GM19397 (cell line): ENCODE results near the gene NDUFA6.
"Not testable (repeated sequence)": the region's sequence is repeated elsewhere in the genome, so short reads cannot be mapped to it uniquely, and the experiment has no call there.

Experiments
- ATAC-seq: cut with Tn5 transposase; IDR thresholded peaks from one replicate; pipeline ENCODE4 v1.9.1; 2021; ENCODE audit warnings: mild to moderate bottlenecking, moderate library complexity; ENCODE audit not compliant: unreplicated experiment

NDUFA6 gene

DNA sequence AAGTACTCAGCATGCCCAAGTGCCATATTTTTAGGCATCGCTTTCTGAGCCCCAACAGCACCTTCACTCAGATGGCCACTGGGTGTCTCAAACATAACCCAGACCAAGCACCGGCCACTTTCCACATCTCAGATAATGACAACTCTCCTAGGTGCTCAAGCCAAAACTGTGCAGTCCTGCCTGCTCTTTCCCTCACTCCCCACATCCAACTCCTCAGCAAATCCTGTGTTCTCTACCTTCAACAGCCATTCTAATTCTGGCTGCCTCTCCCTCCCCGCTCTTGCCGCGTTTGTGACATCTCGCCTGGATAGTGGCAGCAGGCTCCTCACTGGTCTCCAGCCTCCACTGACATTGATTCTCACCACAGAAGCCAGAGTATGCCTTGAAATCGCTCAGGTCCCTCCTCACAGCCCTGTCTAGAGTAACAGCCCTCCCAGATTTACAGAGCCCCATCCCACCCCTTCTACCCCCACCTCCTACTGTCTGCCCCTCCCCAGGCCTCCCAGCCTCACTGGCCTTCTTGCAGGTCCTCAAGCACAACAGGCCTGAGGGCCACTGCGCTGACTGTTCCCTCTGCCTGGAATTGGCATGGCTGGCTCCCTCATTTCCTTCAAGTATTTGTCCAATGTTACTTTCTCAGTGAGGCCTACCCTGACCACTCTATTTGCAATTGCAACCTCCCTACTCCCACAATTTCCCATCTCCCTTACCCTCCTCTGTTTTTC lies 17.8 kb downstream of the NDUFA6 start:
- ATAC-seq = no peak

DNA sequence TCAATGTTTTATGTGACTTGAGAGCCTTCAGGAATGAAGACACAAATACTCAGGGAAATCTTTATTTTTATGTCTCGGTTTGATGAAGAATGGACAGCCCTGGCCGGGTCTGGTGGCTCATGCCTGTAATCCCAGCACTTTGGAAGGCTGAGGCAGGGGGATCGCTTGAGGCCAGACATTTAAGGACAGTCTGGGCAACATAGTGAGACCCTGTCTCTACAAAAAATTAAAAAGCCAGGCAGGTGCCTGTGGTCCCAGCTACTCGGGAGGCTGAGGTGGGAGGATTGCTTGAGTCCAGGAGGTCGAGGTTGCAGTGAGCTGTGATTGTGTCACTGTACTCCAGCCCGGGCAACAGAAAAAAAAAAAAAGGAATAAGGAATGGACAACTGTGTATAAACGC lies 19.1 kb downstream of the NDUFA6 start:
- ATAC-seq = not testable (repeated sequence)

DNA sequence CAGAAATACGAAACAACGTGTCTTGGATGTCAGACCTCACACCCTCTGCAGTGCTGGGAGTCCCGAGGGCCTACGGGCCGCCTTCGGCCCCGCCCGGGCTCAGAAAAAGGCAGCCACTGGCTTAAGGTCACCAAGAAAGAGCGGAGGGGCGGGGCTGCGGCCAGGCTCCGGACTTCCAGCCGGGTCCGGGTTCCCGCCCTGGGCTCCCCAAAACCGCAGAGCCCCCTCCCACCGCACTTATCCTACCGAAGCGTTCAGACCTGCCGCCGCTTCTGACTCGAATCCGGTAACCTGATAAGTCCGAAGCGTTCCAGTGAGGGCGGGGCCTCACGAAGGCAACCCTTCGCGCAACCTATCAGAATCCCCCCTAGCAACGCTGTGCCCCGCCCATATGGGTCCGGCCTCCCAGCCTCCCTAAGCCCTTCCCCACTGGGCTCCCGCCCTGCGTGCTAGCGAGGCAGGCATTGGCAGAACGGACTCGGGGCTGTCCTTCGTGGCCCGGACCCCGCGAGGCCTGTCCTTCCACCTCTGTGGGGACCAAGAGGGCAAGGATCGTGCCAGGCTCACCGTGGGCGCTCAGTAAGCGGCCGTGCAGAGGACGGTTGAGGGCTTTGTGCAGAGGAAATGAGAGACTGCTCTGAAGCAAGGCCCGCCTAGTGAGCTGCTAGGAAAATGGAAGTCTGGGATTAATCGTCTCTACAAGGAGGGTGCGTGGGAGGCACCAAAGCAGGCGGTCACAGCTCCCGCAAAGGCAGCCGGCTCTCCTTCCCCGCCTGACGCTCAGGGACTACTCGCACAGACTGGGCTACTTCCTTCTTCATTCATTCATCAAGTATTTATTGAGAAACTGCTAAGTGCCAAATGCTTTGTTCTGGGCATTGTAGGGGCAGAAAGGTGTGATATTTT lies 19.8 kb downstream of the NDUFA6 start, which contains the start of gene NAGA:
NAGA (minus strand) TSS at position 296 of the 906 bp plus-strand sequence. CDS start 515 bp downstream, outside the sequence.
- ATAC-seq = peak; percentile 87

DNA sequence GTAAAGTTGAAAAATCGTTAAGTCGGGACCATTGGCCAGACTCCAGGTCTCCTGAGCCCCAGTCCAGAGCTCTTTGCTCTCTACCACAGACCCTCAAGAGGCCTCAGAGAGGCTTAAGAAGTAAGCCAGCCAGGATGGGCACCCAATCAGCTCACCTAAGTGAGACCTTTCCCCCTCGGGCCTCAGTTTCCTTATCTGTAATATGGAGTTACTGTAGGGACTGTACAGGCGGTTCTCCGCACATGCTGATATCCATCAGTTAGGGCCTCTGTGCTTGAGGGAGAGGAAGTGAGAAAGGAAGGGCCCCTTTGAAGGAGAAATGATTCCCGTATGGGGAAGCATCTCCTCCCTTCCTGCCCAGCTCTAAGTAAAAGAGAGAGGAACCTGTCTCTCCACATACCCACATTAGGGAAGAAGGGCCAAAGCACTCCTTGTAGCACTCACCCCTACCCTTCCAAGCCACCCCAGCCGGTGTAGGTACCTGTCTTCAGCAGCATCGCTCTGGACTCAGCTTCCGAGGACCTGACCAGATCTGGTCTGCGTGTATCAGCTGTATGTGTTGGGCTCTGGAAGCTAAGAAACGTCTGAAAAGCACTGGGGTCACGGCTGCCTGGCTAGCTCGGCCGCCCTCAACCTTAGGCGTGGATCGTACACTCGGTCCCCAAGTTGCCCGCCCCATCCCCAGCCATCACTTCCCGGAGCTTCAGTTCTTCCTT lies 20.6 kb downstream of the NDUFA6 start:
- ATAC-seq = no peak

DNA sequence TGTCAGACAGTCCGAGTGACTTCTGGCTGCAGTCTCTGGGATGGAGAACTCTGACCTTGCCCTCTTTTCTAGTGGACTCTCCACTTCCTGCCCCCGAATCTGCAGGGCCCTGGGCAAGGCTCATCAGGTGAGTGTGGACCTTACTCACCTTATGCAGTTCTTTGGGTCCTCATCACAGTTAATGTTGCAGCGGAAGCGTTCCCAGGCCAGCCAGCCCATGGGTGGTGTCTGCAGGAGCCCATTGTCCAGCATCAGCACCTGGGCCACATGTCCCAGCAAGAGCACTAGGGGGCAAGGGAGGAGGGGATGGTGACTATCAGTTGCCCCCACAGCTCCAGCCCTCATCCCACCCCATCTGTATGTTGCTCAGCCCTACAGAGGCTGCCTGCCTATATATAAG lies 22.3 kb downstream of the NDUFA6 start:
- ATAC-seq = no peak

DNA sequence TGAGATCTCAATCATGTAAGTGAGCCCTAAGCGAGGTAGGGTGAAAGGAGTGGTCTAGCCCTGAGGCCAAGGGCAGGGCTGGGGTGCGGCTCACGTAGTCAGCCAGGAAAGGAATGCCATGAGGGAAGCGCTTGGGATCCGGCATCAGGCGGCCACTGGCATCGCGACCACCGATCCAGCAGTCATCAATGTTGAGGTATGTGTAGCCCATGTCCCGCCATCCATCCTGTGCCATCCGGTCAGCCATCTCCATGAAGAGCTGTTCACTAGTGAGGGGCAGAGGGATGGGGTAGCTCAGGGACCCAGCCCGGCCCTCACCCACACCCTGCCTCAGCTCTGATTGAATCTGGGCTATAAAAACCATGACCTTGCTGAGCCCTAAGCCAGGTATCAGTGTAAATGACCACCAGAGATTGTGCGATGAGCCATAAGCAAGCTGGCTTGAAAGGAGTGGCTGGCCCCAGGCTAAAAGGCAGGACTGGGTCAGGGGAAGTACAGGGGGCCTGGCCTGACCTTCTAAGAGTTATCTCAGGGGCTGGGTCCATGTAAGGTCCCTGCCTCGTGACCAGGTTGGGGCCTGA lies 22.8 kb downstream of the NDUFA6 start:
- no peak for ATAC-seq

DNA sequence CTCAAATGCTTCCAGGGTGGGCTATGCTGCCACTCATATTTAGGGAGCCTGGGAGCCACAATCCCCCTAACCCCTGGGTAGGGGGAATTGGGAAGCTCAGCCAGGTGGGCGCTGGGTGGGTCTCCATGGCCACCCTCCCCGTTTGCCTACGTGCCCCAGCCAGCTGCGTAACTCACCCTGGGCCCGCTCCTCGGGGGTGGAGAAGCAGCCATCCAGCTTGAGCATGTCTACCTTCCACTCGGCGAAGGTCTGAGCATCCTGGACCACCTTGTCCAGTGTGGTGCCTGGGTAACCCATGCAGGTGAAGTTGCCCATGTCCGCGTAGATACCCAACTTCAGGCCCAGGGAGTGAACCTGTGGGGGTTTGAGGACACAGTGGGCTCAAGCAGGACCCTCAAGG lies 23.6 kb downstream of the NDUFA6 start:
- ATAC-seq = no peak

DNA sequence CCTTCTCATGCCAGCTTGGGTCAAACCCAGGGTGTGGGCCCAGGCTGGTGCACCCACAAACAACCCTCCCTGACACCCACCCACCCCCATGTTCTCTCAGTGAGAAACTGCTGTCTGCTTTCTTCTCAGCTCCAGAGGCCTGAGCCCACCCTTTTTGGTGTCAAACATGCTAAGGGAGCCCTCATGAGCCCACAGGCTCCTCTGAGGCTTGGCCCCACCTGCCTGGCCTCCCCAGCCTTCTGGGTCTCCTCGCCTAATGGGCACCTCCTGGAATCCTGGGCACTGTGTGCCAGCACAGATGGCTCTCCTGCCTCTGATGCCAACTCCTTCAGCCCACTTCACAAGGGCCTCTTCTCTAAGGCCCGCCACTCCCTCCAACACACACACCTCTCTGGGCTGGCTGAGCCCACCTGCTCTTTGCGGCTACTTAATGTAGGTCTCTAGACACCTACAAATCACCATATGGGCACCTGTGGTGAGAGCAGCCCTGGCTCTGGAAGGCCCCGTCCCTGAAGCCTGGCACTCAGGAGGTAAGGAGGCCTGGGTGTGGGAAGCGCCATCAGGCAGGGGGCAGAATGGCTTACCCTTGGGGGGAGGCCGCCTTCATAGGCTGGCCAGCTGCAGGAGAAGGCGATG lies 24.3 kb downstream of the NDUFA6 start:
- ATAC-seq = no peak

DNA sequence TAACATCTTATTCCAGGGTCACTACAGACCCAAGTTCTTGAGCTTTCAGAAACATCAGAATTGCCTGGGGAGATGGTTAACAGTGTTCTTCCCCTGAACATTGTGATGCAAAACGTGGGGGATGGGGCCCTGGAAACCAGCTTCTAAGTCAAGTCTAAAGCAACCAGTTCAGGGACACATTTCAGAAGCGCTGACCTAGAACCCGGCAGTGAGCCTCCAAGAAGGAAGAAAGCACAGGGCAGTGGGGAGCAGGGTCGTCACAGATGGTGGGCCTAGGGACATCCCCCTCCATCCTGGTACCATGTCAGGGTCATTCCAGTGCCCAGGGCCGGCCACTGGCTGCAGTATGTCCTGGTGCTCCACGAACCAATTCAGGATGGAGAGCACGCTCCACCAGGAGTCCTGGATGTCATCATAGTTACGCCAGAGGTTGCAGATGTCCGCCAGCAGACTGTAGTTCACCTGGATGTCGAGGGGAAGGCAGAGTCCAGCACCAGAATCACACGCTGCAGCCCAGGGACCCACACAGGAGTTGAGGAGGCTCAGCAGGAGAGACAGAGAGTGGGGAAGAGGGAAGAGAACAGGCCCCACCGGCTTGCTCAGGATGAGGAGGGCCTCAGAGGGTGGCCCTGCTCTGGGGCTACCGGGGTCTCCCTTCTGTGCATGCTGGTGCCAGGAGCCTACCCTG lies 25.0 kb downstream of the NDUFA6 start:
- ATAC-seq = no peak

DNA sequence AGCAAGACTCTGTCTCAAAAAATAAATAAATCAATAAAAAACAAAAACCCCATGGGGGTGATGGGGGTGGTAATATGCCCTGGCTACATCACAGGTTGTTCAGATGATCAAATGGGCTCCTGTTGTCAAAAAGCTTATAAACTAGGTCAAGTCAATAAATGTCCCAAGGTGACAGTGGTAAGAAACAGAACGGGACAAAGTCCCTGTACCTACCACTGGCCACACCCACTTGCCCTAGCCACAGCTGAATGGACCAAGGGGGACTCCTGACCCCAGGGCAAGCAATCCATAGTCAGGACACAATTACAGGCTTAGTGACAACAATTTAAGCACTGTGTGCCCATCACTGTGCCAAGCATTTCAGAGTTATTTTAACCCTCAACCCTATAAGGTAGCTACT lies 25.9 kb downstream of the NDUFA6 start:
- no peak for ATAC-seq

DNA sequence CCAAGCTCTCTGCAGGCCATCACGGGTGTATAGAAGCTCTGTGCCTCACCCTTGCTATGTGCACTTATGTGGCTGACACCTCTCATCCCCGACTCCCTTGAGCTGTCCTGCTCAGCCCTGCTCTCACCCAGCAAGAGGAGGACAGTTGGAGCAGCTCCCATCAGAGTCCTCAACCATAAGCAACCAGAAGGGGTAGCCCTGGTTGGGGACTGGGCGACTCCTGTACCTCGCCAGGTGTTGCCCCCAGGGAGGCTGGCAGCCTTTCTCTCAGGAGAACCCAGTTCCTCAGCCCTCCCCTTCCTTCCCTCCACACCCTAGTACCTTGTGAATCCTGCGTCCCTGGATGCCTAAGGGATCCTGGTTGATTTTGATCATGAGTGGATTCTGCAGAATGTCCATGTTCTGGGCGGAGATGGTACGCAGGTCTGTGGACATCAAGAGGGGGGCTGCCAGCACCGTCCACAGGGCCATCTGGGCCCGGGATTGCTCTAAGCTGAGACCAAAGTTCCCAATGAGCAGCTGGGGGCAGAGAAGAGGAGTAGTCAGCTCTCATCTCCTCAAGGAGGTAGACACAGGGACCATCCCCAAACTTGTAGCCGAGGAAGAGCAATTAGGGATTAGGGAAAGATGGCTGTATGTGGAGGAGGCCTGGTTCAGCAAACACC lies 27.9 kb downstream of the NDUFA6 start:
- no peak for ATAC-seq

DNA sequence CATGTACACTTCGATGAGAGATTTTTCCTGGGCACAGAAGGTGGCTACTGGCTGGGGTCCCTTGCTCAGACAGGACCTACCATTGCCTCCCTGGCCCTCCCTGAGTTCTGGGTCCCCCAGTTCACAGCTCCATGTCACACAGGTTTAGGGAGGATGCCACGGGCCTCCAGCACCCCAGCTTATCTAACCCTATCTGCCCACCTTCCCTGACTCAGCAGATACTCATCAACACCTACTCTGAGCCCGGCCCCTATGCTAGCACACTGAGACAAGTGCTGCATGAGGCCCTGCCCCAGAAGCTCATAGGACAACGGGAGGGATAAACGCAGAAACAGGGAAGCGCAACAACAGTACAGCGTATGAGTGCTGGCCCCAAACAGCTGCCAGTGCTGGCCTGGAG lies 29.5 kb downstream of the NDUFA6 start:
- ATAC-seq = no peak

DNA sequence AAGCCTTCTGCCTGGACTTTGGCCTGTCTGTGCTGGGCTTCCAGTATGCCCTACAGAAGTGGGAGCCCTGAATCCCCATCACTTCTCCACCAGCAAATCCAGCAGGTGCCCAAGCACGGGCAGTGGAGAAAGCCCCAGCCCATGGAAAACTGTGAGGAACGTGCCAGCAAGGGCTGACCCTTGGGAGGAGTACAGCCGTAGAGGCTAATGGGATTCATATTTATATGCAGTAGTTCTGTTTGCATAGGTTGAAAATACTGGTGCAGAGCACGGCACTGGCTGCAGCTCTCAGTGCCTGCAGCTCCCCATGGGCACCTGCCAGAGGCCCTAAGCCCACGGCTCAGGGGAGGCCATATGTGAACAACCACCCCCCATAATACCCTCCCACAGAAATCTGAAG lies 30.1 kb downstream of the NDUFA6 start:
- ATAC-seq = no peak

DNA sequence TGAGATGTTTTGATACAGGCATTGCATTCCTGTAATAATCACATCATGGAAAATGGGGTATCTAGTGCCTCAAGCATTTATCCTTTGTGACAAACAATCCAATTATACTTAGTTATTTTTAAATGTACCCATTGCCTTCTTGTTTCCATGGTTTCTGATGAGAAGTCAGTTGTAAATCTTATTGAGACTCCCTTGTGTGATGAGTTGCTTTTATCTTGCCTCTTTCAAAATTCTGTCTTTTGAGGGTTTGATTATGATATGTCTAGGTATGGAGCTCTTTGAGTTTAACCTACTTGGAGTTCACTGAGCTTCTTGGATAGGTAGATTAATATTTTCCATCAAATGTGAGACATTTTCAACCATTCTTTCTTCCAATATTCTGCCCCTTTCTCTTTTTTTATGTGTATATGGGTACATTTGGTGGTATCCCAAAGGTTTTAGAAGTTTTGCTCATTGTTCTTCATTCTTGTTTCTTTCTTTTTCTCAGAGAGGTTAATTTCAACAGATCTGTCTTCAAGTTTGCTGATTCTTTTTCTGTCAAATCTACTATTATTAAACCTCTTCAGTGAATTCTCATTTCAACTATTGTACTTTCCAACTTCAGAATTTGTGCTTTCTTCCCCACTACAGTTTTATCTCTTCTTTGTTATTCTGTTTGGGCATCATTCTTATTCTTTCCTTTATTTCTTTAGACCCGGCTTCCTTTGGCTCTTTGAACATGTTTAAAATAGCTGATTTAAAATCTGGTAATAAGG lies 33.6 kb downstream of the NDUFA6 start:
- no peak for ATAC-seq

DNA sequence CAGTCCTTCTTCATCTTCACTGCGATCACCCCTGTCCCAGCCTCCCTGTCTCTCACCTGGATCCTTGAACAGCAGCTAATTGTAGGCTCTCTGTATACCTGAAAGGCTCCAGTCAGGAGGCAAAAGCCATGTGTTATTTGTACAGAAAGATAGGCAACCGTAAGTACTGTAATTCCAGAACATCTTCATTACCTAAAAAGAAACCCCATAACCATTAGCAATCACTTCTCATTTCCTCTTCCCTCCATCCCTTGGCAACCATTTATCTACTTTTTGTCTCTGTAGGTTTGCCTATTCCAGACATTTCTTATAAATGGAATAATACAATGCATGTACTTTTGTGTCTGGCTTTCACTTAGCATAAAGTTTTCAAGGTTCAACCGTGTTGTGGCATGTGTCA lies 37.8 kb downstream of the NDUFA6 start:
- ATAC-seq = no peak

DNA sequence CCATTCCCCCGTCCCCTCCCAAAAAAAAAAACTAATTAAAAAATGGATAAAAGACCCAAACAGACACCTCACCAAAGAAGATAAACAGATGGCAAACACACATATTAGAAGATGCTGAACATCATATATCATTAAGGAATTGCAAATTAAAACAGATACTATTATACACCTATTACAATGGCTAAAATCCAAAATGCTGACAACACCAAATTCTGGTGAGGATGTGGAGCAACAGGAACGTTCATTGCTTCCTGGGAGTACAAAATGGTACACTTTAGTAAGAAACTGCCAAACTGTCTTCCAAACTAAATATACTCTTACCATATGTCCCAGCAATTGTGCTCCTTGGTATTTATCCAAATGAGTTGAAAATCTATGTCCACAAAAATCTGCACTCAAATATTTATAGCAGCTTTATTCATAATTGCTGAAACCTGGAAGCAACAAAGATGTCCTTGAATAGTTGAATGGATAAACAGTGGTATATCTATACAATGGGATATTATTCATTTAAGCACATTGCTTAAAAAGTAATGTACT lies 39.9 kb downstream of the NDUFA6 start:
- ATAC-seq = no peak

DNA sequence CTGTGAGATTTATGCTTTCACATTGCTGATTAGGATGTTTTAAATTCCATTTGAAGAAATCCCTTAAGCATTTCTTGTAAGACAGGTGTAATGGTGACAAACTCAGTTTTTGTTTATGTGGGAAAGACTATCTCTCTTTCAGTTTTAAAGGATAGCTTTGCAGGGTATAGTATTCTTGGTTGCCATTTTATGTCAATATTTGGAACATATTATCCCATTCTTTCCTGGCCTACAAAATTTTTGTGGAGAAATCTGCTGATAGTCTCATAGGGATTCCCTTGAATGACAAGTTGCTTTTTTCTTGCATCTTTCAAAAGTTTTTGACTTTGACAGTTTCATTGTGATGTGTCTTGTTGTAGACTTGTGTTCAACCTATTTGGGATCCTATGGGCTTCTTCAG lies 48.8 kb downstream of the NDUFA6 start:
- no peak for ATAC-seq

DNA sequence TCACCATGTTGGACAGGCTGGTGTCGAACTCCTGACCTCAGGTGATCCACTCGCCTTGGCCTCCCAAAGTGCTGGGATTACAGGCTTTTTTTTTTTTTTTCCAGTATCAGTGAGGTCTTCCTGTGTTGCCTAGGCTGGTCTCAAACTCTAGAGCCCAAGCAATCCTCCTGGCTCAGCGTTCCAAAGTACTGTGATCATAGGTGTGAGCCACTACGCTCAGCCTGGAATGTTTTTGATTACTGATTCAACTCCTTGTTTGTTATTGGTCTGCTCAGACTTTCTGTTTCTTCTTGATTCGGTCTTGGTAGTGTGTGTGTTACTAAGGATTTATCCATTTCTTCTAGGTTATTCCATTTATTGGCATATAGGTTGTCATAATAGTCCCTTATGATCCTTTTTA lies 51.3 kb downstream of the NDUFA6 start:
- ATAC-seq = no peak
